ENCODE data around the gene AKTIP.
"Not testable (repeated sequence)": the region's sequence is repeated elsewhere in the genome, so short reads cannot be mapped to it uniquely, and the experiment has no call there.

The AKTIP gene

DNA sequence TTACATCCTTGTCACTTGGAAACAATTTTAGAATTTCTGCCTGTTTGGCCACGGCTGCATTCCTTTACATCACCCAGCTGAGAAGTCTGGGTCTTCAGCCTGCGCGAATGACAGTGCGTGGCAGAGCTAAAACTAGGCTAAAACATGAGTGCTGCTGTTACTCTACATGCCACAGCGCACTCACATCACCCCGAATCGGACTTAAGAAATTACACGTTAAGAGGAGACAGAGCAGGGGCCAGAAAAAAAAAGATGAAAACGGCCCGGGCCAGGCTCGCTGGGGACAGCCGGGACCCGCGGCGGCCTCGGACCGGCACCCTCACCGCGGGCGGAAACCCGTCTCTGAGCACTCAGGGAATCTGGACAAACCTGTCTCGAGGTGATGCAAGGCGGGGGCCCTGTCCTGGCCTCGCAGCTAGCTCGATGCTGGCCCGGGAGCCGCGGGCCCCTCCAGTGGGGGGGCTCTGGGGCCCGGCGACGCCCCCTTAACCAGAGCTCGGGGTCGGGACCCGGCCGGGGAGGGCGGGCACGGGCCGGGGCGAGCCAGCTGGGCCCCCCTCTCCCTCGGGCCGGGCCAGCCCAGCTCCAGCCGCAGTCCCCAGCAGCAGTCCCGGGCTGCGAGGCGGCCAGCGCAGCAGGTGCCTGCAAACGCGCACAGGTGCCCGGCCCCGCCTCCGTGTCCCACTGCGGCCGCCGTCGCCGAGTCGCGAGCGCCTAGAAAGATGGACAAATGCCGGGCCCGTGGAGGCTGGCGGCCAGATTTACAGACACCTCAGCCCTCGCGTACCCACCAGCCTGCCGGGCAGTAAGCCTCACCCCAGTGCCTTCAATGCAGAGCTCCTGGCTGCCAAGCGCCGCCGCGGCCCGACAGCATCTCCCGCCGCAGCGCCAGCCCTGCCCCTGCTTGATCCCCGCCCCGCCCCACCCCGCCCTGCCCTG lies at the start of gene AKTIP:
AKTIP (minus strand) TSS at position 879 of the 939 bp plus-strand sequence. CDS start 2,950 bp downstream, outside the sequence.
- peak; percentile 33 for DNase-seq

DNA sequence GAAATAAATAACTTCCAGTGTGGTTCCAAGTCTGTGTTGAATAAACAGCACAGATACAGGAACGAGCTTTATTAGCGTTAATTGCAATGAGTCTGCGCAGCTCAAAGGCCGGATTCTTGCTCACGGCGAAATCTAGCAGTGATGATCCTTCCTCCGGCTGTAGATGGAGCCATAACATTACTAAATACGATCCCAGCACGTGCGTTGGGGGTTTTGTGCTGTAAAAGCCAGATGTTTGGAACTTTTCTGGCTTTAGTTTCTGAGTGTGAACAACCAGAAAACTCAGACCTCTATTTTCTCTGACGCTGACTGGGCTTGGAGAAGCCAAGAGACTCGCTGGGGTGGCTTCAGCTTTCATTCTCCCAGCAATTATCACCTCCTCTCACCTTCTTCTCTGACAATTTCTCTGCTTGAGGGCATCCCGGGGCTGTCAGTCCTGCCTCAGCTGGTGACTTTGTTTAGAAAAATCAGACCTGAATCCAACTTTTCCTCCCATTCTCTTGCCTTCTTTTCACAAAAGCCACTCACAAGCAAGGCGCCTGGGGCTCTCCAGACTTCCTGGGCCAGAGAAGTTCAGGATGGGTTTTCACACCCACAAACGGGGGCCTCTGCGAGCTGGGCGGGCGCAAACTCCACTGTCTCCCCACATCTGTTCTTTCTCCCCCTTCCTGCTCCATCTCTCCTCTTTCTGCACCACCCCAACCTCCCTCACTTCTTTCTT lies 47.1 kb upstream of the AKTIP start:
- DNase-seq: peak; percentile 81

DNA sequence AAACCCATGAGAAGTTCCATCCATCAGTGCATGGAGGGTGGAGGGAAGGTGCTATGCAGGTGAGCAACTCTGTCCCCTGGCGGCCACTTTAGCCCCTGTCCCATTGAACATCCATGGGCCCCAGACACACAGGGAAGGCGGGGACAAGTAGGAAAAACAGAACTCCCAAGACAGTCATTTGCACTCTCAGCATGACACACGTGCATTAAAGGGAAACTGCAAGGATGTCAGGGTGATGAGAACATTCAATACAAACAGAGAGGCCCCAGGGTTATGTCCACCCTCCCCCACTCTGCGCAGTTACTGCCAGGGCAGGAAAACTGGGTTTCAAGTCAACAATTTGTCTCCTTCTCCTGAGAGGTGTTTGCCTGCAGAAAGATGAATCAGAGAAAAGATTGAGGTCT lies 44.0 kb upstream of the AKTIP start:
- DNase-seq: no peak

GRCh38 chr16:53545433-53545832 lies 42.4 kb upstream of the AKTIP start:
- DNase-seq: peak; percentile 19

GRCh38 chr16:53542283-53542682 lies 39.3 kb upstream of the AKTIP start:
- DNase-seq: no peak

GRCh38 chr16:53541326-53541725 lies 38.3 kb upstream of the AKTIP start:
- DNase-seq: no peak

- not testable (repeated sequence) for DNase-seq
Observed at GRCh38 chr16:53539759-53540718, 37.0 kb upstream of the AKTIP start.

DNA sequence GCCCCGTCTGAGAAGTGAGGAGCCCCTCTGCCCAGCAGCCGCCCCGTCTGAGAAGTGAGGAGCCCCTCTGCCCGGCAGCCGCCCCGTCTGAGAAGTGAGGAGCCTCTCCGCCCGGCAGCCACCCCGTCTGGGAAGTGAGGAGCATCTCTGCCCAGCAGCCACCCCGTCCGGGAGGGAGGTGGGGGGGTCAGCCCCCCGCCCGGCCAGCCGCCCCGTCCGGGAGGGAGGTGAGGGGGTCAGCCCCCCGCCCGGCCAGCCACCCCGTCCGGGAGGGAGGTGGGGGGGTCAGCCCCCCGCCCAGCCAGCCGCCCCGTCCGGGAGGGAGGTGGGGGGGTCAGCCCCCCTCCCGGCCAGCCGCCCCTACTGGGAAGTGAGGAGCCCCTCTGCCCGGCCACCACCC lies 36.3 kb upstream of the AKTIP start:
- DNase-seq: not testable (repeated sequence)

DNA sequence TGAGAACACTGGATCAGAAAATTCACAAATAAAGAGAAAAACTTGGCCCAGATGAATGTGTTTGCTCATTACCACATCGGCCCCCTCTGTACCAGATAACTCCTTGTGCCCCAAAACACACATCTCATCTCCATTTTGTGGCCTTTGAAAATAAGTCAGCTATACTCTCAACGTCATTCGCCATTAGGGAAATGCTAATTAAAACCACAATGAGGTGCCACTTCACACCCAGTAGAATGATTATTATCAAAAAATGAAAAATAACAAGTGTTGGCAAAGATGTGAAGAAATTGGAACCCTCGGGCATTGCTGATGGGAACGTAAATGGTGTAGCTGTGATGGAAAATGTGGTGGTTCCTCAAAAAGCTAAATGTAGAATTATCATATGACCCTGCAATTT lies 34.6 kb upstream of the AKTIP start:
- DNase-seq: no peak

DNA sequence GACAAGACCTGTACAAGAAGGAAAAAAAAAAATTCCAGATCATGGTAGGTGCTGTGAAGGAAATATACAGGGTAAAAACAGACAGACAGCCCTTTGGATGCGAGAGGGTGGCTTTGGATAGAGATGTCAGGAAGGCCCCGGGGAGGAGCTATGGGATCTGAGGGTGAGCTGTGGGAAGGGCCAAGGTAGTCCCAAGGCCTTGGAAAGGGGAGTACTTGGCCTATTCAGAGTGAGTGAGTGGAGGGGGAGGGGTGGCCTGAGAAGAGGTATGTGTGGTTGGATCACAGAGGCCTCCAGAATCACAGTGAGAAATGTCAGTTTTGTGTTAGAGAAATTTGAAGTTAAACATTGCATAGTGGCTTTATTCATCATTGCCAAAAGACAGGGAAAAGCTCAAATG lies 31.2 kb upstream of the AKTIP start:
- no peak for DNase-seq

DNA sequence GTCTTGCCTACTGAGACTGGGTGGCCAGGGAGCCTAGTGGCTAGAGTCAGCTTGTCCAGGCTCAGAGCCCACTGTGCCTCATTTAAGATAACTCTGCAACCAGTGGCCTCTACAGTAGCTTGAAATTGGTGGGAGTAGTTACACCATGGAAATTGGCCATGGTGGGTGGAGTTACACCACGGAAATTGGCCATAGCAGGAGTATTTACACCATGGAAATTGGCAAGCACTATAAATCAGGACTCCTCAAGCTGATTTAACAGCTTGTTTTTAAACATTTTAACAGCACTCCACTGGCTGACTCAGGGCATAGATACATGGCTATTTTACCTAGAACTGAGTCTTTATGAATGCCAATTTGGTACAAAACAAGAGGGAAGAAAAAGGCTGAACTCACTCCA lies 27.7 kb upstream of the AKTIP start:
- no peak for DNase-seq

- no peak for DNase-seq
Observed at GRCh38 chr16:53530046-53530445, 27.0 kb upstream of the AKTIP start.

DNA sequence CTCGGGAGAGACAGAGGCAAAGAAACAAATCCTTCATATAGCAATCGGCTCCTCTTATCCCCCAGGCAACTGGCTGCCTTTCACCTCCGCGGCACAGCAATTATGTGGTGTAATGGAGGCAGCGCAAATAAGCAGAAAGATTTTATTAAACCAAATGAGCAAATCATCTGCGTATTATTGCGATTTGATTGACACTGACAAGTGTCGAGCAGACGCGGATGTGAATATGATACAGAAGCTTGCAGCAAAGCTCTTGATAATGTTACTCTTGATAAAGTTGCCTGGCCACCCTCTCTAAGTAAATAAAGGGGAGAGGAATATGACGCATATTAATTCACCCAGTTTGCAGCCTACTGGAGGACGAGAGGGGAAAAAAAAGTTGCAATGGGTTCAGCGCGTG lies 26.5 kb upstream of the AKTIP start:
- DNase-seq: no peak

DNA sequence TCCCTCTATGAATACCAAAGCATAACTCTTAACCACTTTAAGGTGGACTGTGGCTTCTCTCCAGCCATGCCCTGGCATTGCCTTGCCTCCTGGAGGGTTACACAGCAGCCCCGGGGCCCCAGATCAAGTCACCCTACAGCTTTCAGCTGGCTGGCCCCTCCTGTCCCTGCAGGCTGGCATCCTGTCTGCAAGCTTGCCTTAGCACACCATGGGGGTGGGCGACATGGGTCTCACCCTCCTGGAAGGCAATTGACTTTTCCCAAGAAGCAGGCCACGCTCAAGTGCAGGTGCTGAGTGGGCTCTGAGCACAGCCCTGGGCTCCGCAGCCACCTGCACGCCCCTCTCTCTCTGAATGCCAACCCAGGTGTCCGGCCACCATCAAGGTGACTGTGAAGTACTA lies 25.8 kb upstream of the AKTIP start:
- no peak for DNase-seq

DNA sequence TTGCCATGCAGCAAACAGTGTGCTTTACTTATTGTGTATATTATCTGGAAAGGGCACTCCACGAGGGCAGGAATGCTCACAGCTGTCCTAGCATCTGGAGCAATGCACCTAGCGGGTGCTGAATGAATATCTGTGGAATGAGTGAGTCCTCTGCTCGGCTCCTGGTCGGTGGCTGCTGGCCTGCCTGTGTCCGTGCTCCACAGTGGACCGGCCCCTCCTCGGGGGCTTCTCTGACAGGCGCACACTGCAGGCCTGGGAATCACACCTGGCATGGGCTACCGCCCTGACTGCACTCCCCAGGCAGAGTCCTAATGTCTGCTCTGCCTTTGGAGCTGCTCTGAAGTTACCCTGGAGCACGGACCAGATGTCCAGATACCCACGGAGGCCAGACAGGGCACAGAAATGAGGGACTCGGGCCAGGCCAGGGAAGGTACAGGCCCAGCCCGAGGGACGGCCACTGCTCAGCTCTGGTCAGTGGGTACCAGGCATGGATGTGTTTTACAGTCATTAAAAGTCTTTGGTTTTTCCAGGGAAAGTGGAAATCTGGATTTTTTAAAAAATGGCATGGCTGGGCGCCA lies 21.1 kb upstream of the AKTIP start:
- DNase-seq: no peak

- DNase-seq: no peak
Observed at GRCh38 chr16:53523126-53523804, 20.3 kb upstream of the AKTIP start.

DNA sequence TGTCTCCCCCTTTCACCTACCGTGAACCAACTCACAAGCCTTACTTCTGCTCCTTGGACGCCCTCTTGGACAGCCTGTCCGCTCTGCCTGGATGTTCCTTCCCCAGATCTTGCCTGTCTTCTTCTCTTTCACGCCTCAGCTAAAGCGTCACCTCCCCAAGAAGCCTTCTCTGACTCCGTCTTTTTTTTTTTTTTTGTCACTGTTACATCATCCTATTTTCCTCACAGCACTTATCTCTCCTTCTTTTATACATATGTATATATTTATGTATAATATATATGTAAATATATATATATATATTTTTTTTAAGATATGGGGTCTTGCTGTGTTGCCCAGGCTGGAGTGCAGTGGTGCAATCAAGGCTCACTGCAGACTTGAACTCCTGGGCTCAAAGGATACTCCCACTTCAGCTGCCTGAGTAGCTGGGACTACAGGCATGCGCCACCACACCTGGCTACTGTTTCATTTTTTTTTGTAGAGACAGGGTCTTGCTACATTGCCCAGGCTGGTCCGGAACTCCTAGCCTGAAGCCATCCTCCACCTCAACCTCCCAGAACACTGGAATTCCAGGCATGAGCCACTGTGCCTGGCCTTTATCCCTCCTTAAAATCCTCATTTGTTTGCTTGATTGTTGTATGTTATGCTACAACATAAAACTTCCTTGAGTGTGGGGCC lies 16.5 kb upstream of the AKTIP start:
- no peak for DNase-seq

DNA sequence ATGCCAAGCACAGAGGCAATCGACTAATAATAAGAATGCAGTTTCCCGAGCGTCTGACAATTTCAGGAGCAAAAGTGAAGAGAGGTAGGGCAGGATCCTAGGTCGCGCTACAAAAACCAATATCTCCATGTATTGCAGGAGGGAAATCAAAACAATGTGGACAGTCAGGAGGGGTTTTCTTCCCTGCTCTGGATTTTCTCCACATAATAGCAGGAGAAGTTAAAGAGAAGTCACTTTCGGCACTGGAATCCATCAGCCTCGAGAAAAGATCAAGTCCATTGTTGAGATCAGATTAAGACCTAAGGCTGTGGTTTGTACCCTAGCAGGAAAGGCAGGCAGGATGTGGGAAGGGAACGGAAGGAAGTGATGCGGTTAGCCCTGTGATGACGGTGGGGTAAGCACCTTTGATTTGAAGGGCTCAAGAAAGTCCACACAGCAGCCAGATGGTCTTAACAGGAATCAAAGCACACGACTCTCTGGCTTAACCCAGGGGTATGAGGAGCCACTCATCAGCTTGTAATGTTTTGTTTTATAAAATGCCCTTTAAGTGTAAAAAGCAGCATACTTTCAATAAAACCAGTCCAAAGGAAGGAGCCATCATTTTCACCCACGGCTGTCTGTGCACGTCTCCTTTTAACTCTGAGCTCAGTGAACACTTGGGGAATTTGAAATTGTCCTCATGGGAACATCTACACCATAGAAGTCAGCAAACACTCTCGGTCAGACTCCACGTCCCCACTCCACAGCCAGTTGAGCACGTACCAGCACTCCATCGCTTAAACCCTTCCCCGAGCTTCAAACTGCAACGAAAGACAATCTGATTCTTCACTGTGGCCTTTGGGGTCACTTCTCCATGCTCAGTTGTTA lies 15.8 kb upstream of the AKTIP start:
- peak; percentile 72 for DNase-seq

DNA sequence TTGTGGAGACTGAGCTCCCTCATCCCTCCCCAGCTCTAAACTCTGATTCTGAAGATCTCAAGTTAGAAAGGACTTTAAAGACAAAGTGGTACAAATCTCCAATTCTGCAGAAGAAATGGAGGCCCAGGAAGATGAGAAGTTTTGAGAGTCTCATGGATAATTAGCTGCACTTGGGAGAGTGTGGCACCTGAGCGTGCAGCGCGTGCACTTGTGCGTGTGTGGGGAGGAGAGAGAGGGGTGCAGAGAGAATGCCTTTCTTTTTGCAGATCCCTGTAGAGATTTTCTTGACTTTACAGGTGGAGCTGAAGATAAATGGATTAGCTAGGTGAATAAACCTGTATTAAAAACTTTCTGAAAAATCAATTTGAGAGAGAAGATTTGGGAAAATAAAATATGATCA lies 14.8 kb upstream of the AKTIP start:
- no peak for DNase-seq

DNA sequence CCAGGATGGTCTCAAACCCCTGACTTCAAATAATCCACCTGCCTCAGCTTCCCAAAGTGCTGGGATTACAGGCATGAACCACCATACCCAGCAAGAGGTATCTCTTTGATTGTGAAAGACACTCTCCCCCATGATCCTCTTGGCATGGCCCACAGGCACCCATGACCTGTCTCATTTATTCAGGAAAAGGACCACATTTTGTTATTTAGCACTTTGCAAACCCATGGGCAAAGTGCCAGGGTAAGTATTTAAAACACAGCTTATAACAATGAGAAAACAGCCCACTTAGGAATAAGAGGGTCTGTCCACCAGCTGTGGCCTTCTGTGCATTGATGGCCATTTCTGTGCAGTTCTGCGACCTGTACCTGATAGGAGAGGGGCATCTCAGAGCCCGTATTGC lies 12.8 kb upstream of the AKTIP start:
- DNase-seq: no peak

All from hematopoietic multipotent progenitor cell treated with erythropoietin and hydrocortisone succinate and interleukin-3 and kit ligand, for 6 days (in vitro differentiated cells).